DMS79 (cell line): ENCODE results near the gene MAP4K1.

Experiments
- DNase-seq: peaks from one replicate; lab custom pipeline; 2025; lab: John Stamatoyannopoulos, UW

The MAP4K1 gene

DNA sequence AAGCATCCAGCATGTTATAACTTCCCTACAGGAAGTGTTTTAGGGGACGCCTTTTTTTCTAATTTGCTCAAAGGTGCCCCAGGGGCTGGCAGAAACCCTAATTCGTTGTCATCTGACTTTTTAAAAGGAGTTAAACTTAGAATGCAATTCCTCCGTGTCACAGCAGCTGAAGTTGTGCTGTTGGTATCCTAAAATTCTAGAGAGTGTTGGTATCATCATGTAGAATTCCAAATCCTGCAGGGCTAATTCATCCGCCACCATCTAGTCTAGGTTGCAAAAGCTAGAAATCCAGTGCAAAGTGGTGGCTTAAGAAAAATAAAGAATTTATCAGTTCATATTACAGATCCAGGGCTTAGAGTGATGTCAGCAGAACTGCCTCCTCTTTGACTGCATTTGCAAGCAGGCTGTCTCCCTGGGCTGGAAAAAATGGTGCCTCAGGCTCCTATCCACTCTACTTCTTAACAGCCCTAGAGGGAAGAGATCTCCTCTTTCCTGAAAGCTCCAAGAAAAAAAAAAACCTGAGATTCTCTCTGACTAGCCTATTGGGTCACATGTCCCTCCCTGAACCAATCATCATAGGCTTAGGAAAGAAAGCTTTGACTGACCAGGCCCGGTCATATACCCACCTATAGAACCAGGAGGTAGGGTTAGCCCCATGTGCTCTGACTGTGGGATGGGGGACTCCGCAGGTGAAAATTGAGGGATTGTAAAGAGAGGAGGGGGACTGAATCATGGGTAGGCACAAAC is 73.0 kb downstream of the MAP4K1 start:
- no peak for DNase-seq

DNA sequence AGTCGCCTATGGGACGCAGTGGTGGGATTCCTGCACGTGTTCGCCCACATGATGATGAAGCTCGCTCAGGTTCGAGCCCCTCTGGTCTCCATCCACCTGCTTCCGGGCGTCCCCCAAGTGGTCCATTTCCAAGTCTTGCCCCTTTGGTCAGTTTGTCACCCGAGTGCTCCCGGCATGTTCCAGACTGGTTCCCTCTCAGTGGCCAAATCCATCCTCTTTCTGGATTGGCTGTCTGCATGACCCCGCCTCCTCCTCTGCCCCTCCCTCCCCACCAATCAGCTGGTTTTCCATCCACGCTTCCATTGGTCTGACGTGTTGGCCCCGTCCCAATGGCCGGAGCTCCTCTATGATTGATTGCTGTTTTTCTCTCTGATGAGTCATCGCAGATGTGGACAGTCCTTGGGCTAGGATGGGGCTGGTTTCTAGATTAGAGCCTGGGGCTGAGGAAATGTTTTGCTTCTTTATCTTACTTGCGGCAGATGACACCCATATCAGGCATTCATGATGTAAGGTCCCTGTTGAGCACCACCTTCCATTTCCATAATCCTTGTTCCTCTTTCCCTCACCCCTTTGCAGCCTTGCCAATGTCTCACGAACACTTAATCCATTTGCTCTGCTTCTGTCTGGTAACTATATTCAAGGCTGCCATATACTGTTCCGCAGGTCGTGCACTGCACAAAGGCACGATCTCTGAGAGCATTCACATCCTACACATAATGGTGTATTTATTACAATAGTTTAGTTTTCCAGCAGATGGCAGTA is 73.8 kb downstream of the MAP4K1 start:
- DNase-seq, result no peak

DNA sequence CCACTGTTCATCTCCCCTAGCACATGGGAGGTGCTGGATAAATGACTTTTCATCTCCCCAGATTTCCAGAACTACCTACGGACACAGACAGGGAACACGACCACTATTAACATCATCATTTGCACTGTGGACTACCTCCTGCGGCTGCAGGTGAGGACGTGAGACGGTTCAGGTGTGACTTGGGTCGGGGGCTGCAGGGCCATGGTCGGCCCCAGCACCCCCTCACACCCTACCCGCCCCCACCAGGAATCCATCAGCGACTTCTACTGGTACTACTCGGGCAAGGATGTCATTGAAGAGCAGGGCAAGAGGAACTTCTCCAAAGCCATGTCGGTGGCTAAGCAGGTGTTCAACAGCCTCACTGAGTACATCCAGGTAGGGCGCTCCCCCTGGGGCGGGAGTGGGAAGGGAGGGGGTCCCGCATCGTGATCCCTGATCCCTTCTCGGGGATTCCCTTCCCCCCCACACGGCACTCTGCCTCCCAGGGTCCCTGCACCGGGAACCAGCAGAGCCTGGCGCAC is 74.4 kb downstream of the MAP4K1 start:
- no peak for DNase-seq

- no peak for DNase-seq
These were observed 75.7 kb downstream of the MAP4K1 start for GRCh38 chr19:38542040-38542439.

- DNase-seq, result no peak
These were observed 78.0 kb downstream of the MAP4K1 start for GRCh38 chr19:38539751-38540150.

- DNase-seq, result no peak
These were observed 78.8 kb downstream of the MAP4K1 start for GRCh38 chr19:38538793-38539528.

GRCh38 chr19:38538386-38538785 is 79.4 kb downstream of the MAP4K1 start:
- no peak for DNase-seq
